GM18502 (cell line): Measurements from ENCODE around the gene ACOXL.
"Not testable (repeated sequence)": the region's sequence is repeated elsewhere in the genome, so short reads cannot be mapped to it uniquely, and the experiment has no call there.

Source experiments
- ATAC-seq: cut with Tn5 transposase; IDR thresholded peaks from one replicate; pipeline ENCODE4 v1.9.1; 2021; ENCODE audit warnings: mild to moderate bottlenecking; ENCODE audit not compliant: unreplicated experiment, poor library complexity

Gene ACOXL

GRCh38 chr2:111025288-111025687 is 292.9 kb downstream of the ACOXL start:
- no peak for ATAC-seq

GRCh38 chr2:111028720-111029119 is 296.3 kb downstream of the ACOXL start:
- no peak for ATAC-seq

GRCh38 chr2:111029181-111029927 is 297.0 kb downstream of the ACOXL start:
- ATAC-seq: no peak

- no peak for ATAC-seq
Observed at GRCh38 chr2:111030260-111030891, 298.0 kb downstream of the ACOXL start.

GRCh38 chr2:111030945-111031344 is 298.6 kb downstream of the ACOXL start:
- ATAC-seq: no peak

- ATAC-seq: no peak
Observed at GRCh38 chr2:111031546-111032478, 299.4 kb downstream of the ACOXL start.

GRCh38 chr2:111032721-111033429 is 300.5 kb downstream of the ACOXL start:
- no peak for ATAC-seq

GRCh38 chr2:111034146-111034545 is 301.8 kb downstream of the ACOXL start:
- ATAC-seq: no peak

- ATAC-seq: no peak
Observed at GRCh38 chr2:111034606-111035005, 302.2 kb downstream of the ACOXL start.

- no peak for ATAC-seq
Observed at GRCh38 chr2:111035830-111036441, 303.6 kb downstream of the ACOXL start.

GRCh38 chr2:111037128-111037527 is 304.8 kb downstream of the ACOXL start:
- peak; percentile 53 for ATAC-seq

GRCh38 chr2:111039628-111040383 is 307.4 kb downstream of the ACOXL start:
- no peak for ATAC-seq

GRCh38 chr2:111041398-111042202 is 309.2 kb downstream of the ACOXL start:
- ATAC-seq: no peak

- no peak for ATAC-seq
Observed at GRCh38 chr2:111042261-111042660, 309.9 kb downstream of the ACOXL start.

GRCh38 chr2:111042772-111043771 is 310.7 kb downstream of the ACOXL start:
- peak; percentile 57 for ATAC-seq

- ATAC-seq: peak; percentile 6
Observed at GRCh38 chr2:111044066-111044465, 311.7 kb downstream of the ACOXL start.

- ATAC-seq: not testable (repeated sequence)
Observed at GRCh38 chr2:111045236-111045635, 312.9 kb downstream of the ACOXL start.
